GM18873 (cell line): ENCODE measurements around the gene PRKAG3.

Source experiments
- ATAC-seq: cut with Tn5 transposase; IDR thresholded peaks from one replicate; pipeline ENCODE4 v1.9.1; 2021; ENCODE audit warnings: mild to moderate bottlenecking, moderate library complexity, moderate number of reproducible peaks; ENCODE audit not compliant: unreplicated experiment, low FRiP score

The PRKAG3 gene

DNA sequence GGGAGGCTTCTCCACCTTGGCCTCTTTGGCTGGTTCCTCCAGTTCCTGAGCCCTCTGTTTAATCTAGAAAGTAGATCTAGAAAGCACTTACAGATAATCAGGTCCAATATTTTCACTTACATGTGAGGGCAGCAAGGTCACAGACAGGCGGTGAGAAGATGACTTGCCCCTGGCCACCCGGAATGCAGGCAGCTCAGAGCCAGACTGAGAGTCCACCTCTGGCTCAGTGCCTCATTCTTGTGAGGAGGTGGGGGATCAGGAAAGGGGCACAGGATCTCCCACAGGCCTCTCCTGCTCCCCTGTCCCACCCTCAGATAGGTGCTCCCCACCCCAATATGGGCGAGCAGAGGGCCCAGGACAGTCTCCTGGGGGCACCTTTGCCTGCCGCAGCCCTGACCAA is 33.8 kb upstream of the PRKAG3 start:
- no peak for ATAC-seq

DNA sequence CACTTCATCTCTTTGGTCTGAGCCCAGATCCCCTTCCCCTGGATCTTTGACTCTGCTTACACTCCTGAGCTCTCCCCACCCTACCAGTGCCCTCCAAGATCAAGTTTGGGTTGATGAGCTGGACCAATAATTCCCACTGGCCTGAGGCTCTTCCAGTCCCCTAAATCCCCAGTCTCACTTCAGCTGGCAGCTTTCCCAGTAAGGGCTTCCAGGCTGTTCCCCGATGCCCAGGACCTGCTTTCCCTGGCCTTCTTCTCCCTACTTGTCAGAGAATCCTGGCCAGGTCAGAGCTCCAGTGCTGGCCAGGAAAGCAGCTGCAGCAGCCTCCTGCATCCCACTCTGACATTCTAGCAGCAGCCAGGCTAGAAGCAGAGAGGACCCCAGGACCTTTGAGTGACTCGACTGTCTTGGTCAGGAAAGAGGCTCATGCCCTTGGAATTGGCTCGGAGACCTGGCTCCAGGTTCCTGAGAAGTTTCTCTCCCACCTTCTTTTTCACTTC is 31.5 kb upstream of the PRKAG3 start:
- ATAC-seq = no peak

DNA sequence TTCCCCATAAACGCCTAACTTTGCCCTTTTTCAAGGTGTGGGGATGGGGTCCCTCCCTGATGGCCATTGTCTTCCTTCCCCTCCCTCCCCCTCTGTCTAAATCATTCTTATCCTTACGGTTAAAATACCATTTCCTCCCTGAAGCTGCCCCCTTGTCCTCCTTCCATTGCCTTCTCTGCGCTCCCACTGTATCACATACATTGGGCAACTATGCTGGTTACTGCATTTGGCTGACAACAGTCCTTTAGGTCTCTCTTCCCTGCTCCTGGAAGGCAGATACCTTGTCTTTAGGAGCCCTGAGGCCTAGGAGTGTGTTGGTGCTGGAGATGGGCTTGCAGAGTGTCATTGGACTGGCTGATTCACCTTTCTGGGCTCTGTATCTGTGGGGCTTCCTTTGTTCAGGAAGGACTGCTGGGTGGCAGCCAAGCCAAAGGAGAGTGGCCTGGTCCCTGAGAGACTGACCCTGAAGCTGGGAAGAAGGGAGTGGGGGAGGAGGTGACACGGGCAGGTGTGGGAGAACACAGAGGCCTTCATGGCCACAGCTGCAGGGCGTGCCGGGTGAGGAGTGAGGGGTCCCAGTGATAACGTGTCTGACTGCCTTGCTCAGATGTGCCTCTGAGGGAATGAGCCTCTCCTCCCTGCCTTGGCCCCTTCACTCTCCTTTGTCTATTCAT is 30.2 kb upstream of the PRKAG3 start:
- ATAC-seq = no peak

DNA sequence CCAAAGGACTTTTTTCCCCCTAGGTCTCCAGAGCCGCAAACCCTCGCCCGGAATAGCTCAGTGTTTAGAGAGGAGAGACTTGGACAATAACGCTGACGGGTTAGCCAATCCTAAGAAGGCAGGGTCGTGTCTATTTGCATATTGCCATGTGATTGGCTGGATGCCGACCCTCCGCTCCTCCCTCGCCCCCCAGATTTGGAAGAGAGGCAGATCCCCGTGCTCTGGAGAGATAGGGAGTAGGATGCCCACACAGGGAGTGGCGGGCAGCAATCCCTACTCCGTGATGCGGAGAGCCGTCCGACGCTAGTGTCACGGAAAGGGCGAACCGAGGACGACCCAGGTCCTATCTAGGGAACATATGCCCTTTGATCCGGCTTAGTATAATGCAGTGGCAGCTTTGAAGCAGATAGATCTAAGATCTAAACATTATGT is 29.4 kb upstream of the PRKAG3 start:
- no peak for ATAC-seq

DNA sequence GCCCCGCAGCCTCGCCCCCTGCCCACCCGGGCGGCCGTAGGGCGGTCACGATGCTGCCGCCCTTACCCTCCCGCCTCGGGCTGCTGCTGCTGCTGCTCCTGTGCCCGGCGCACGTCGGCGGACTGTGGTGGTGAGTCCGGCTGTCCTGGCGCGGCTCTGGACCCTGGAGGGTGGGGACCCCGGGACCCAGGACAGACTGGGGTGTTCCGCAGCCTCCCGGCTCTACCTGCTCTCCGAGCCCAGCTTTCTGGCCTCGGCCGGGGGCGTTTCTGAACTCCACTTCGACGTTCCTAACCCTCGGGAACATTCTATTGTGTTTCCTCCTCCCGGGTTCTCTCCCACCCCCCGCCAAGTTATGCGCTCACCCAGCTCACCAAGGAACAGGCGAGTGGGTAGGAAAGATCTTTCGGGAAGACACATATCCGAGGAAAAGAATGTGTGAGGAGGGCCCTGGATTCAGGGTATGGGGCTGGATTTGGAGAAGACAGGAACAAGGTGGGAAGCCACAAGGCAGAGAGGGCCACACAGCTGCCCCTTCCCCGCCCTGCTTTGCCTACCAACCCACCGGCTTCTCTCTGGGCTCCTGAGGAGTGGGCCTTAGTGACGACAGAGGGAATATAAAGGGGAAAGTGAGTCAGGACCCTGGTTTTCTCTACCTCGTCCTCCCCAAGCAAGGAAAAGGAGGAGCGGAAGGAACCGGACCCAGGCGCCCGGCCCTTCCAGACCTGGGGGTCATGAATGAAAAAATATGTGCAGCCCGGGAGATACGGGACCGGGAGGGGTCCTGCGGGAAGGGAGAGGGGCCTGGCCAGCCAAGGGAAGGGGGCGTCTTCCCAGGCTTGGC is 28.6 kb upstream of the PRKAG3 start:
- ATAC-seq = no peak

DNA sequence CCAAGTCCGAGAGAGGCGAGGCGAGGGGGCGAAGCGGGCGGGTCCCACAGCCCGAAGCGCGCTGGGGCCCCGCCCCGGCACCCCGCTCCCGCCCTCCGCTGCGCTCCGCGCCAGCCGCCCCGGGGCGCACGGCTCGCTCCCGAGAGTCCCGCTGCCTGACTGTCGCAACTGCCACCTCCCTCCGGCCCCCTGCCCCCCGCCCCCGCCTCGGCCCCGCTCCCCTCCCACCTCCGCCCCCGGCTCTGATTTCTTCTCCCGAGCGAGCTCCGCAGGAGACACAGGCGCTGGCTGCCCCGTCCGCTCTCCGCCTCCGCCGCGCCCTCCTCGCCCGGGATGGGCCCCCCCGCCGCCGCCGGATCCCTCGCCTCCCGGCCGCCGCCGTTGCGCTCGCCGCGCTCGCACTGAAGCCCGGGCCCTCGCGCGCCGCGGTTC is 28.0 kb upstream of the PRKAG3 start, which contains the start of gene WNT6:
TSS of gene WNT6 (plus strand) at position 250 of the 432 bp plus-strand sequence. CDS start 233 bp downstream, outside the sequence.
- ATAC-seq = no peak

DNA sequence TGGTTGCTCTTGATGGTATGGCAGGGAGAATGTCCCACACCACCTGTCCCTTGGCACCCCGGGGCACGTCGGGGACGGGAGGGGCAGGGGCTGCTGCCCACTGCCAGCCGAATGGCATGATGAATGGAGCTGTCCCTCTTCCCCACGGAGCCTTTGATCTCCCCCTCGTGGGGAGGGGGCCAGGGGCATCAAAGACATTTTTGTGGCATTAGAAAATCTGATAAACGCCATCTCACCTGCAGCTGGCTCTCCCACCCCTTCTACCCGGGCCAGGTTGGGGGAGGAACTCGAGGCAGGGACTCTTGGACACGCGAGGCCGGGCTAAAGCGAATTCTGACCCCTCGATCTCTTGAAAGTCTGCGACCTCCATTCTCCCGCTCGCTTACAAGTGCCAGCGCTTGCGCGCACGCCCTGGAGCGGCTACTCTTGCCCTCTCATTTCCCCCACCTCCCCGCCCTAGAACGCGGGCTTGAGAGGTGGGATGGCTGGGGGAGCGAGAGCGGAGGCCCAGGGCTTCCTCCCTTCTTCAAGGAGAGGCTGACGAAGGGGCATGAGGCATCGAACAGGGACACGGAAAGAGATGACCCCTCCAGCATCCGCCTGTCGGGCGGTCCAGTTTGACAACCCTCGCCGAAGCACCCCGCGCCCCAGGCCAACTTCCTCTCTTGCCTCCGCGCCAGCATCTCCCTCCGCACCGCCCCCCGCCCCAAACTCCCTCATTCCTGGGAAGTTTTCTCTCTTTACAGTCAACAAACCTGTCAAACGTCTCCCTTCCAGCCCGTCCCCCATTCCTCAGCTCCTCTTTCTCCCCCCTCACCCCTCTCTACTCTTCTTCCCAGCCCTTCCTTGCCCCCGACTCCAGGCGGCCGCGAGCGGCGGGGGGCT is 27.3 kb upstream of the PRKAG3 start:
- ATAC-seq = no peak

DNA sequence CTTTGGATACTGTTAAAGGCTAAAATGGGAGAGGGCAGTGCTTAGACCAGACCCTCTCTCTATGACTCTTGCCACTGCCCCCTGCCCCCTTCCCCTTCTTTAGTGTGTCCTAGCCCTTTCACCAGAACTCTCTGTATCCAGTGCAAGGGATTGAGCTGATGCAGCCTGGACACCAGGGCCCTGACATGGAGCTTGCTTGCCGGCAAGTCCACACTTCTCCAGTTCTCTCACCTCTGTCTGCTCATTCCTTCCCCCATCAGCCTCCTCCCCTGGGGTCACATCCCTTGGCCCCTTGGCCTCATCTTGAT is 26.5 kb upstream of the PRKAG3 start:
- no peak for ATAC-seq

DNA sequence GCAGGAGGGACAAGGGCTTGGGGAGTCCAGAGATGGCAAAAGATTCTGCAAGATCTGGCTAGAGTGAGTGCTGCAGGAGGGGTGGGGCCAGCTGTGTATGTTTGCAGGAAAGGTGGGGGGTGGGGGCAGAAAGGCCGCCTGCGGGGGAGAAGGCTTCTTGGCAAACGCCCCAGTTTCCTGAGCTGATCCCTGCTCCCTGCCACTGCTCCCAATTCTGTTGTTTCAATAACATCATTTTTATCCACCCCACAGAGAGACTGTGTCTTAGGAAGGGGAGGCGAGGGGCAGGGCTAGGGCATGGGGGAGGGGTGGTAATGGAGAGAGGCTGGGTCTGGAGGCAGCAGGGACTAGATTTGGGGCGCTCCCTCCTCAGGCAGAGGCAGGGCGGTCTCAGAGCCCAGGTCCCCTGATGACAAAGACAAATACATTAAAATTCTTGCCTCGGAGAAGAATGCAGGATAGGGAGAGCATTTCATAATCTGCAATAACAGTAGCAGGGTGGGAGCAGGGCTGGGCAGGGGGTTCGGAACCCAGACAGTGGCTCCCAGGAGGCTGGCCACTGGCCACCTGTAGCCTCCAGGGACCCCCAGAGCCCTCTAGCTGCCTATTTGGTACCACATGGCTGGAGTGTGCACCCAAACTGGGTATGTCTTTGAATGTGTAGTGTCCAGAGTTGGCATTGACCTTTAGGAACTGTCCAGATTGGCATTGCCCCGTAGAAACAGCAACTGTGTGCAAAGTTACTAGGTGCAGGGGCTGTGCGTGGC is 26.0 kb upstream of the PRKAG3 start:
- ATAC-seq = no peak

DNA sequence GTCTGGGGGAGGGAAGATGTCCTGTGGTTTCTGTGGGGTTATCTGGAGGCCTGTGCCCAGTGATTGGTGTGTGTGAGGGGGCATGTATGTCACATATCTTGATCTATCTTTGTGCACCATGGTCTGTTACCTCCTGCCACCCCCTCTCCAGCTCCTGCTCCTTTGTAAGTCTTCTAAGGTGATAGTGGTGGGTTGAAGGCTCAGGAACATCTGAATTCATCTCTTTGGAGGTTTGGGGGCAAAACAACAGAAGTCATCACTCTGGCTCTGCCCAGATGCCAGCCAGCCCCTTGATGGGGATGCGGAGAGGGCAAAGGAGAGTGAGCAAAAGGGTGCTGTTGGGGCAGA is 25.3 kb upstream of the PRKAG3 start:
- ATAC-seq = no peak

DNA sequence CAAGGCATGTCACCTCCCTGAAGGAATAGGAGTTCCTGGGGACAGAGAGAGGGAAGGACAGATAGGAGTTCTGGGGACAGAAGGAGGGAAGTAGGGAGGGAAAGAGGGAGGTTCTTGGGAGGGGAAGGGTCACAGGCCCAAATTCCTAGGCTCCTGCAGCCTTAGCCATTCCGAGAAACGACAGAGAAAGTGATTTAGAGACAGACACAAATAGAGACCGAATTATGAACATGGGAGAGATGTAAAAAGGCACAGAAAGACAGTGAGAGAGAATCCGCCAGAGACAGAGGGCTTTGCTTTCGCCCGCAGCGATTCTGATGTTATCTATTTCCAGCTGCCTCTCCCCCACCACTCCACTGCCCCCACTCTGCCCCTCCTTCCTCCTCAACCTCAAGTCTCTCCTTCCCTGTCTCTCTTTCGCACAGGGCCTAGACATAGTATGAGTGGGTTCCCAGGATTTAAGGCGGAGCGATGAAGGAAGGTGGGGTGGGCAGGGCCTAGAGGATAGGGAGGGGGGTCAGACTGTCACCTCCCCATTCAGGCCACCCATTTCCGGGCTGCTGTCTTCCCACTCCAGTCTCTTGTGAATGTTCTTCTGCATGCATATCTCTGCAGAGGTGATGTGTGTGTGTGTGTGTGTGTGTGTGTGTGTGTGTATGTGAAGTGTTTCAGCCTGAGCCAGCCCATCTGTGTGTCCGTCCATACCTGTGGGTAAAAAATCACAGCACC is 24.7 kb upstream of the PRKAG3 start:
- no peak for ATAC-seq

DNA sequence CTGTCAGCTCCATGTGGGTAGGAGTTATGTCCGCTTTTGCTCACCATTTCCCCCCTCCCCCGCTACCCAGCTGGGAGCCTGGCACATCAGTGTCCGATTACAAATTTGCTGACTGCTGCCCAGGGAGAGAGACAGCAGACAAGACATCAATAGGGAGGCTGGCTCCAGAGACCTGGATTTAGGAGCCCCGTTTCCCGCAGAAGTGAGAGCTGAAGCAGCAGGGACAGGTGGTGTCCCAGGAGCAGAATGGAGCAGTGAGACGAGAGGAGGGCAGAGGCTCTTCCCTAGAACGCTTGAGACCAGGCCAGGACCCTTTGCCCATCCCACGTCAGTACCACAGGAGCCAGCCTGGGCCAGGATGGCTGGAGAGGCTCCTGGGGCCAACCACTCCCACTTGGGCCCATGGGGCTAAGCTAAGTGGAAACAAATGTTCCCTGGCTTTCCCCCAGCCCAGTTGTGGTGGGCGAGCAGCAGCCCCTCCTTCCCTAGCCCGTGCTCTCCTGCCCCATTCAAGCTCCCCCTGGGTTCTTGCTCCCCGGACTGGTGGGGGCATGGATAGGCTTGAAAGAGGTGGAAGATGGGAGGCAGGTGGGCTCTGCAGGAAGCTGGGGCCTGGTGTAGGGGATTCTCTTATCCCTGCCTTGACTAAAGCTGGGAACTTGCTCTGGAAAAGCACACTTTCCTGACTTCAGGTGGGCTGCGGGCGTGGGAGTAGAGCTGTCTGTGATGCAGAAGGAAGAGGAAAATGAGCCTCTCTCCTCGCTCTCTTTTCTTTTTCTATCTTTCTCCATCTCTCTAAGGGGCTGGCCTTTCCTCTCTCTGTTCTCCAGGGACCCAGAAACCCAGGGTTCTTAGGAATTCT is 23.9 kb upstream of the PRKAG3 start:
- no peak for ATAC-seq

DNA sequence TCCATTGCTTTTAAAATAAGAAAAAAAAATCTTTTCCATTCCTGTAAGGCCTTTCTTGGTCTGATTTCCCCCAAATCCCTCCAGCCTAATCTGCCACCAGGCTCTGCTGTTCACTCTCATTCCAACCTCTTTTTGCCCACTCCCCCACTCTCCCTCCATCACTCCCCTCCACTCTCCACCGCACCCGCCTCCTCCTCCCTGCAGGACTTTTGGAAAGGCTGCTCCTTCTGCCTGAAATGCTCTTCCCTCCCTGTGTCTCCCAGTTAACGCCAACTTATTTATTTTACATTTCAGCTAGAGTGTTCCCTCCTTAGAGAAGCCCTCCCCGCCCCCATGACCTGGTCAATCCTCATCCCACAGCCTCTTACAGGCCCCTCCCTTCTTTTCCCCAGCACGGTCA is 23.3 kb upstream of the PRKAG3 start:
- ATAC-seq = no peak

DNA sequence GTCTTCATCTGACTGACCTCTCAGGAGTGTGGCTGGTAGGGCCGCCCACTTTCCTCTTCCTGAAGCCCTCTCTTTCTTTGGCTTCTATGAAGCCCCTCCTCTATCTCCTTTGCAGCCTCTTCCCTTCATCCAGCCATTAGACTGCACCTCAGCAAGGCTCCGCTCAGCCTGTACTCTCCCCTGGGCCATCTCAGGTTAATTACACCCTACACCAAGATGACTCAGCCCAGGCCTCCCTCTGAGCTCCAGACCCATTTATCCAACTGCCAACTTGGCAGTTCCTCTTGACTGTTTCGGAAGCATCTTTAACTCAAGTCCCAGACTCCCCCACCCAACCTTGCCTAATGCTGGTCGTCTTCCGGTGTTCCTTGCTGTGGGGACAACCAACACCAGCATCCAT is 22.2 kb upstream of the PRKAG3 start:
- no peak for ATAC-seq

DNA sequence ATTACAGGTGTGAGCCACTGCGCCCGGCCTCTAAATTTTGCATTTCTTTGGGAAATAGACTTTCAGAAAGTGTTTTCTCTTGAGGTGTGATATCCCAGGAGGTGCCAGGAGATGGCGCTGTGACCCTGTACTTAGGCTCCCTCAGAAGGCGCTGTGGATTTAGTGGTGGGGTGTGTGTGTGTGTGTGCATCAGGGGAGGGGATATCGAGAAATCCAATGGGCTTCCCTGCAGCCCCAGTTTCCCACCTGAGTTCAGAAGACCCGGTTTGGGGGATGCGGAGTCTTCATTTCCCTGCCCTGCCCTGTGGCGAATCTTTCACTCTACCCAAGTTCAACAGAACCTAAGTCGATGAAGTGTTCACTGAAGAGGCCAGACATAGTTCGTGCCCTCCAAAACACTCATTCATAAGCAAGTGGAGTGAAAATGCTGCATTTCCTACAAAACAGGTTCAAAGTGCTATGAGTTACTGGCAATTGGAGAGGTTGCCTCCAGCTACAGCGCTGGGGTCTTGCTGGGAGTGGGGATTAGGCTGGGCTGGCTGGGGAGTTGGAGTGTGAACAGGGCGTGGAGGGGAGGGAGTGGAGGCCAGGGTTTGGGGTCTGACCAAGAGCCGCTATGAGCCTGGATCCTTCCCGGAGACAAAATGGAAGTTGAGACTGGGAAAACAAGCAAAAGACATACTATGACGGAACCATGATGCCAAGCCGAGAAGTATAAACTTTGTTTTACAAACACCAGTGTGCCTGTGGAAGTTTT is 21.5 kb upstream of the PRKAG3 start:
- no peak for ATAC-seq

DNA sequence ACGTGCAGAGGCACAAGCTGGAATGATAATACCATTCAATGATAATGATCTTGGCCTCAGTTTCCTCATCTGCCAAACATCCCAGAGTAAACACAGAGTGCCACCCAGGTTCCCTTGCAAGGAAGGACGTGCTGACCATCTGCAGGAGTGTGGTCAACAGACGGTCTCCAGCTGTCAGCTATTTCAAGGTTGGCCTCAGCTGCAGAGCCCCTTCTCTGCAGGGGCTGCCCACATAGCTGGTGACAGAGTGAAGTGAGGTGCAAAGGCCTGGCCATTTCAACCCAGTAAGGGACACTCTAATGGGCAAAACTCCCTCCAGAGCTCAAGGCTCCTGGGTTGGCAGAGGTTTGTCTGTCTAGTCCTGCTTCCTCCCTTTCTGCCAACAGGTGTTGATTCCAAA is 19.7 kb upstream of the PRKAG3 start:
- ATAC-seq = no peak

DNA sequence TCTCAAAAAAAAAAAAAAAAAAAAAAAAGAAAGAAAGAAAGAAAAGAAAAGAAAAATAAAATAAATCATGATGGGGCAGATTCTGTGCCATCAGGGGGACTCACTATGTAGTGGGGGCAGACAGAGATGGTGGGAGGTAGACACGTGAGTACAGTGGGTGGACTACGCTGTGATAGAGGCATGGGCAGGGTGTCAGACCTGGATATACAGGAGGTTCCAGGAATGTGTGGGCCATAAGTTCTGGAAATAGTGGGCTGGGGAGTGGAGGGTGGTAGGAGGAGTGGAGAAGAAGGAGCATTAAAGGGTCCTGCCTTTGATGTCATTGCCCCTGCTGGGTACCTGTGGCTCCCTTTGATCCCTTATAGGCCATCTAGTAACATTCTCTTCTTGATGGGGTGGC is 19.2 kb upstream of the PRKAG3 start:
- no peak for ATAC-seq

DNA sequence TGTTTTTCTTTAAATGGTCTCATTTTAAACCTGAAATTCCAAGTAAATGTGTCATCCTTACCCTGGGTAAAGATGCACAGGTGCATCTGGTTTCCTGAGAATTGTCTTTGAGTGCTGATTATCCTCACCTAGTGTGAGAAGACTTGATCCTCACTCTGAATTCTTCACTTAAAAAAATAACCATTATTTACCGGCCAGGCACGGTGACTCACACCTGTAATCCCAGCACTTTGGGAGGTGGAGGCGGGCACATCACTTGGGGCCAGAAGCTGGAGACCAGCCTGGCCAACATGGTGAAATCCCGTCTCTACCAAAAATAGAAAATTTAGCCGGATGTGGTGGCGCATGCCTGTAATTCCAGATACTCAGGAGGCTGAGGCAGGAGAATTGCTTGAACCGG is 18.1 kb upstream of the PRKAG3 start:
- ATAC-seq = no peak
